Endothelial cell (in vitro differentiated cells): ENCODE results near the gene MMAB. TPM values are rescaled to one million over a fixed set of nuclear protein-coding genes. Genes with fewer than 3 reads are reported as not detected.

ENCODE experiments used
- DNase-seq: peaks from one replicate; pipeline ENCODE4 v3.0.0; 2021; ENCODE audit warnings: low spot score
- H3K27ac Mint-ChIP-seq: one replicate; pipeline ENCODE4 v1.8.0; 2021; ENCODE audit warnings: mixed read lengths, inconsistent platforms; ENCODE audit not compliant: unreplicated experiment
- H3K27me3 Mint-ChIP-seq: one replicate; pipeline ENCODE4 v1.8.0; 2021; ENCODE audit warnings: mild to moderate bottlenecking, moderate library complexity, mixed read lengths, inconsistent platforms; ENCODE audit not compliant: unreplicated experiment
- H3K36me3 Mint-ChIP-seq: one replicate; pipeline ENCODE4 v1.8.0; 2021; ENCODE audit warnings: mild to moderate bottlenecking, low read depth, mixed read lengths, inconsistent platforms; ENCODE audit not compliant: unreplicated experiment
- H3K4me1 Mint-ChIP-seq: one replicate; pipeline ENCODE4 v1.8.0; 2021; ENCODE audit warnings: mild to moderate bottlenecking, mixed read lengths, inconsistent platforms; ENCODE audit not compliant: unreplicated experiment
- H3K4me3 Mint-ChIP-seq: one replicate; pipeline ENCODE4 v1.8.0; 2021; ENCODE audit warnings: mild to moderate bottlenecking, mixed read lengths, inconsistent platforms; ENCODE audit not compliant: unreplicated experiment
- H3K9me3 Mint-ChIP-seq: one replicate; pipeline ENCODE4 v1.8.0; 2021; ENCODE audit warnings: mixed read lengths, inconsistent platforms; ENCODE audit not compliant: unreplicated experiment
- CTCF ChIP-seq: fragments of 200-600 bp; sonication (generic); IDR thresholded peaks from one replicate; pipeline ENCODE4 v1.5.0; 2021; ENCODE audit warnings: antibody characterized with exemption; ENCODE audit not compliant: unreplicated experiment
- total RNA-seq: library from RNA; stranded (reverse); fragmentation: NEBNext Ultra II Directional; extraction: Animal tissue kit (Norgen Biotek cat#: 25700); gene quantifications from one replicate; pipeline ENCODE4 v1.2.1, GENCODE V29; 2021; ENCODE audit not compliant: unreplicated experiment

Gene MMAB
- total RNA-seq, 1 donor from 2014 or later, result 41.6 TPM

DNA sequence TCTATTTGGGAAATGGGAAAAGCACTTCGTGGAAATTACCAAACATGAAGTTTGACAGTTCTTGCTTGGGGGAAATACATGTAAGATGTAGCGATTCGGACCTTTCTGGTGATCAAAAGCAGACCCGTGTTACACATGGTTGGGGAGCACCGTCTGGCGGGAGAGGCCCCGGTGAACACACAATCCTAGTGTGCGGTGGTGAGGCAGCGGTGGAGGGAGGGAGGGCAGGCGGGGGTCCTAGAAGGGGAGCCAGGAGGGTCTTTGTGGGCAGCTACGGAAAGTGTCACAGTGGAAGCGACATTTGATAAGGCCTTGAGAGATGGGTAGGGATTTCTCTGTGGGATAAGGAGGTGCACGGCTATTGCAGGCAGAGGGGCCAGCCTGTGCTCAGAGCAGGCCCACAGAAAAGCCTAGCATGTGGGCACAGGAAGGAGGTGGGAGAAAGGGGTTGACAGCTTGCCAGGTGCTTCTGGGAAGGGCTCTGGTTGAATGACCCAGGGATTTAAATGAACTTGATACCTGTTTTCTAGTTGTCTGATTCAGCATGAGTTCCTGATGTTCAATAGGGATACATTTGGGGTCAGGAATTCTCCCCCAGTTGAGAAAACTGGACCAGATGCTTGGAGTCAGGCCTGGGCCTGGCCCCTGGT is 7.5 kb upstream of the MMAB start:
- no peak for DNase-seq
- Mint-ChIP-seq H3K27me3 (peaks cover 5% of the 10 kb centered on the region), H3K36me3 (peaks cover 28% of the 10 kb centered on the region), H3K4me1 (no peaks in the 10 kb centered on the region), H3K9me3 (no peaks in the 10 kb centered on the region), H3K27ac (no peak overlapping the region), H3K4me3 (peak overlapping the region; percentile 9)
- no peak for TF ChIP-seq CTCF

GRCh38 chr12:109580272-109580671 is 7.0 kb upstream of the MMAB start:
- Mint-ChIP-seq H3K27ac (no peak overlapping the region), H3K9me3 (no peaks in the 10 kb centered on the region), H3K36me3 (peaks cover 28% of the 10 kb centered on the region), H3K4me1 (no peaks in the 10 kb centered on the region), H3K27me3 (peaks cover 5% of the 10 kb centered on the region), H3K4me3 (no peak overlapping the region)
- no peak for TF ChIP-seq CTCF
- DNase-seq, result no peak

GRCh38 chr12:109579639-109580038 is 6.3 kb upstream of the MMAB start:
- Mint-ChIP-seq H3K4me3 (no peak overlapping the region), H3K9me3 (no peaks in the 10 kb centered on the region), H3K27ac (no peak overlapping the region), H3K27me3 (peaks cover 5% of the 10 kb centered on the region), H3K36me3 (peaks cover 33% of the 10 kb centered on the region), H3K4me1 (peaks cover 5% of the 10 kb centered on the region)
- no peak for DNase-seq
- TF ChIP-seq CTCF, result no peak

GRCh38 chr12:109578330-109578927 is 5.1 kb upstream of the MMAB start:
- peaks cover 29% of the 10 kb centered on the region for H3K36me3 Mint-ChIP-seq
- TF ChIP-seq CTCF, result no peak
- H3K4me1 Mint-ChIP-seq, result peaks cover 11% of the 10 kb centered on the region
- no peak overlapping the region for H3K27ac Mint-ChIP-seq
- no peaks in the 10 kb centered on the region for H3K9me3 Mint-ChIP-seq
- no peak for DNase-seq
- peaks cover 5% of the 10 kb centered on the region for H3K27me3 Mint-ChIP-seq
- peak overlapping the region; percentile 15 for H3K4me3 Mint-ChIP-seq

GRCh38 chr12:109577311-109577710 is 4.0 kb upstream of the MMAB start:
- Mint-ChIP-seq H3K4me1 (peaks cover 19% of the 10 kb centered on the region), H3K27ac (no peak overlapping the region), H3K9me3 (no peaks in the 10 kb centered on the region), H3K27me3 (peaks cover 5% of the 10 kb centered on the region), H3K36me3 (peaks cover 29% of the 10 kb centered on the region), H3K4me3 (no peak overlapping the region)
- no peak for TF ChIP-seq CTCF
- DNase-seq, result no peak
